Activated CD4-positive, alpha-beta T cell treated with anti-CD3 and anti-CD28 coated beads, Interleukin-2, amount 50 U/mL, for 1 hour (primary cell): ENCODE measurements around the gene NPEPL1.
"Not testable (repeated sequence)": the region's sequence is repeated elsewhere in the genome, so short reads cannot be mapped to it uniquely, and the experiment has no call there.

Experiments used
- DNase-seq: peaks from one replicate; pipeline ENCODE4 v3.0.0-alpha.2; 2020

The NPEPL1 gene

DNA sequence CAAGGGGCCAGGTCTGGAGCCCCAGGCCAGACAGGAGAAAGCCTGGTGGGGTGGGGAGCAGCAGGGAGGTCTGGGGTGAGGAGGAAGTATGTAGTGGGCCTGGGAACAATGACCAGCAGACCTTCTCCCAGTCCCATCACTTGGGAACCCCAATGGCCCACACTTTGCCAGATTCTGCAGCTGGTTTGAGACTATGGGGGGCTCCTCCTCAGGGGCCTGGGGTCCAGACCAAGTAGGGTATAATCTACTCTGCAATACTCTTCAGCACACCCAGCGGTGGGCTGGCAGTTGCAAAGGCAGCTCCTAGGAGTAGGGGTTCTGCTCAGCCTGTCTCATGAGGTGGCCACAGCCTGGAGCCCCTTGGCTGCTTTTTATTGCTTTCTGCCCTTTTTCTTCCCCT lies 52.8 kb downstream of the NPEPL1 start:
- no peak for DNase-seq

DNA sequence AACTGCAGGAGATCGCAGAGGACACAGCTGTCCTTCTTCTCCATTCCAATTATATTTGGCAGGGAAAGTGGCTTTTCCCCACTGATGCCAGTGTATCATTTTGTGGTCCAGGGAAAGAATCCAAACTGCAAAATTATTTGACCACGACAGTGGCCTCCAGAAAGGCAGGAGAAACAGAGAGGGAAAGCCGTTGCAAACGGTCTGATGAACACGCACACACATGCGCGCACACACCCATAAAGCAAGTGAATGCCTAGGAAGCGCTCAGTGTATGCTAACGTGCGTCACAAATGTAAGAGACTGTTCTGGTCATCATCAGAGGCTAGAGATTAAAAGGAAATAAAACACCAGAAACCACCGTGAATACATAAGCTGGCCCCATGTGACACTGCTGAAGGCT lies 54.0 kb downstream of the NPEPL1 start:
- no peak for DNase-seq

DNA sequence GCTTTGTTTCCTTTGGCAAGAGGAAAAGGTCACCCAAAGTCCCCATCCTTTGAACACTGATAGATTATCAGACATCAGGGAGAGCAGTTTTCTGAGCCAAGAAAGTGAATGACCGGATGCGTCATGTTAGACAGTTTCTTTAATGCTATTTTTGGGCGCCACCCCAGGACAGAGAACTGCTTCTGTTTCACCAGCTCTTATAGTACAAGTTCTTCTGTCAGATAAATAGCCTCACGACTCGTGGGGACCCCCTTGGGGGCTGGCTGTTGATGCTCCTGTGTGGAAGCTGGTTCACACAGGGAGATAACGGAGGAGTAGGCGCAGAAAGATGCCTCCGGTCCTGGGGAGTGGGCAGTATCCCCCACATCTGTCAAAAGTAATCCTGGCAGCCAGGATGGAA lies 54.6 kb downstream of the NPEPL1 start:
- DNase-seq: no peak

- DNase-seq: no peak
Observed at GRCh38 chr20:58748618-58749017, 56.0 kb downstream of the NPEPL1 start.

DNA sequence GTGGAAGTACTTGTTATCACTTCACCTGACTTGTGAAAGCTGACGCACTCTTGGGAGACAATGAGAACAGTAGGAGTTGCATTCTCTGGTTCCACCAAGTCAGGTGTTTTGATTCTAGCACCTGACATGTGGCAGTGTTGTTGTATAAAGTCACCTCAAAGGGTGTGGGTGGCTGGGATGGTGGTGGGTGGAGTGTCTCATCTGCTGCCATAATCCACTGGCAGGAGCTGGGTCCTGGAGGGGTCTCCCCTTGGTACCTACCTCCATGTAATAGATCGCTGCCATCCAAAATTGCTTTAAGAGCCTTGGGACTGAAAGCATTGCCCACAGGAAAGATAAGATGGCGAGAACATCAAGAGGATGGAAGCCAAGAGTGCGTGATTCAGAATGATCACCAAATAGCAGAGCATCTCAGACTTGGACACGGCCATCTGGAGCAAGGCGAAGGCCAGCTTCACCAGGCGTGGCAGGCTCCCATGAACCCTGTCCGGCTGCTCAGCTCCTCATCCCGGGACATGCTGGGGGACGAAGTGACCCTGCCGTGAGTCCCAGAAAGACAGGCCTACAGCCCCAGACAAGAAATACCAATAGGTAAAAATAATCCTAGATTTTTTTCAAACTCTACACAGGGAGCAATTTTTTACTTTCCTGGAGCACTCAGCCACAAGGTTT lies 56.6 kb downstream of the NPEPL1 start:
- DNase-seq: no peak

- no peak for DNase-seq
Observed at GRCh38 chr20:58749979-58750378, 57.4 kb downstream of the NPEPL1 start.

DNA sequence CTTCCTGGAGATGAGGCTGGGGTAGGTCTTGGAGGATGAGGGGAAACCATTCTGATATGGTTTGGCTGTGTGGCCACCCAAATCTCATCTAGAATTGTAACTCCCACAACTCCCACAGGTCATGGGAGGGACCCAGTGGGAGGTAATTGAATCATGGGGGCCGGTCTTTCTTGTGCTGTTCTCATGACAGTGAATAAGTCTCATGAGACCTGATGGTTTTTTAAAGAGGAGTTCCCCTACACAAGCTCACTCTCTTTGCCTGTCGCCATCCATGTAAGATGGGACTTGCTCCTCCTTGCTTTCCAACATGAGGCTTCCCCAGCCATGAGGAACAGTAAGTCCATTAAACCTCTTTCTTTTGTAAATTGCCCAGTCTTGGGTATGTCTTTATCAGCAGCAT lies 58.1 kb downstream of the NPEPL1 start:
- not testable (repeated sequence) for DNase-seq

GRCh38 chr20:58751979-58752378 lies 59.4 kb downstream of the NPEPL1 start:
- DNase-seq: no peak

GRCh38 chr20:58752565-58752964 lies 60.0 kb downstream of the NPEPL1 start:
- no peak for DNase-seq

DNA sequence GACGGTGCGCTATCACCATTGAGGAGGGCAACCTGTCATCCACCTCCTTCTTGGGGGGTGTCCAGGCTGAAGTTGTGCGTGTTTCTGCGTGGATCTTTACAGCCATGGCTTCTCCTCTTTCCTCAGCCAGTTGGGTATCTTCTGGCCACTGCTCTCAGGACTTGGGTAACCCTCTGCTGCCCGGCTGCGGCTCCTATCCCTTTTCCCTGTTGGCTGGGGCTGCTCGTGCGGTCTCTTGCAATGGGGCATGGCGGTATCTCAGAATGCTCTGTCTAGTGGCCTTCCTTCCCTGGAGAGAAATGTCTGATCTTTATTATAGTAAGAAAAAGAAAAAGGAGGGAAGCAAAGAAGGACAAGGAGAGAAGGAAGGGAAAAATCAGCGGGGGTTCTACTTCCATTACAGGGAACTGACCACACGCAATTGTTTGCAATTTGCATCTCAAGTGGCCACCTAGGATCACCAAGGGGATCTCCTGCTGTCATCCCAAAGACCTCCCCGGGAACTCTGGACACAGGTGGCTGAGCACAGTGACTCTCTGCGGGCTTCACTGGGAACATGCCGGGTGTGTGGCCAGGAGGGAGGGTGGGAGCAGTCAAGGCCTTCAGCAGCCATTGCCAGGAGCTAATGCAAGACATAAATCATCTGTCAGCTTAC lies 60.8 kb downstream of the NPEPL1 start:
- DNase-seq: no peak

DNA sequence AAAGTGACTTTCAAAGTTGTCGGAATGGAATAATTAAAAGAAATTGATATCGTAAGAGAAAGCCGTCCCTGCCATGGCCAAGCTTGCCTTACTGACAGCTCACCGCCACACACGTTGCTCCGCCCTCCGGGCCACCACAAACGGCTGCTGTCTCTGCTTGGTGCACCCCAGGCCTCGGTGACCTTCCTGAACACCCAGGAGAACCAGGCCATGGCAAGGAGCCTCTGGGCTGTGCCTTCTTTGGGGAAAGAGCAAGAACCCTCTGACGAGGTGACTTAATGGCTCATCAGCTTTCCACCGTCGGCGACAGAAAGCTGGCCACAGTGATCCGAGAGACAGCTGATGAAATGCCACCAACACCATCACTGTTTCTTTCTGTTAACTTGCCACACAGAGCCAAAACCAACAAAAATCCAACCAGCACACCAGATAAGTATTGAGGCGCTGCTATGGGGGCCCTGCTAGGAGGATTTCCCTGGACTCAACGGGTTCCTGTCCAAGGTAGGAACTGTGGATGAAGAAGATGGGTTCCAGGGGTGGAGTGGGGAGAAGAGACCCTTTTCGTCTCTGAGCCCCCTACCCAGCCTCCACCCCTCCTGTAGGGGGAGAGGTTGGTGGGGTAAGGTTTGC lies 61.4 kb downstream of the NPEPL1 start:
- DNase-seq: no peak

- no peak for DNase-seq
Observed at GRCh38 chr20:58754584-58754983, 62.0 kb downstream of the NPEPL1 start.

GRCh38 chr20:58755062-58755697 lies 62.6 kb downstream of the NPEPL1 start:
- no peak for DNase-seq

DNA sequence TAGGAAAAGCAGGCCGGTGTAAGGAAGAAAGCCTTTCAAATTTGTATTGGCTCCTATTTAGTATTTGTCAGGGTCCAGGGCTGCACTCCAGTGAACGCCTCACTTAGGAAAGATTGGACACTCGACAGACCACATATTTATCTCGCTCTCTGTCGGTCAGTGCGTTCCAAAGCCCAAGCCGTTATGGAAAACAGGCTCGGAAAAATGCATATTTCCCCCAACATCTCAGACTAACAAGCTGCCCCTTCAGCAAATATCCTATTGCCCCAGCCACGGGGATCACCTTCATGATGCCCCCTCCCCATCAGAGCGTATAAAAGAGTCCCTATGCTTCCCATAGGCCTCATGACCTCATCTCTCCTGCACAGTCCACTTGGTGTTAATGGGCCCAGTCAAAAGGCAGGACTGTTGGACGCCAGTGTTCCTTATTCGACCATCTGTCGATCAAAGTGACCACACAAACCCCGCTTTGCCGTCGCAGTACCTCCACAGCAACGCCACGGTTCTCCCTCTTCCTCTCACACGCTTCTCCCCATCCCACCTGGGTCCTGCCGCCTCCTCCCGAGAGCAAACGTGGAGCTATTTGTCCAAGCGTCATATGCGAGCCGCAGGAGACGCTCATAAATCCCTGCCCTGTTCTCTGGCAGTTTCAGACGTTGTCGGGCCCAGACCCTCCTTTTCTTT lies 63.3 kb downstream of the NPEPL1 start:
- no peak for DNase-seq

- DNase-seq: no peak
Observed at GRCh38 chr20:58756450-58756775, 63.8 kb downstream of the NPEPL1 start.

DNA sequence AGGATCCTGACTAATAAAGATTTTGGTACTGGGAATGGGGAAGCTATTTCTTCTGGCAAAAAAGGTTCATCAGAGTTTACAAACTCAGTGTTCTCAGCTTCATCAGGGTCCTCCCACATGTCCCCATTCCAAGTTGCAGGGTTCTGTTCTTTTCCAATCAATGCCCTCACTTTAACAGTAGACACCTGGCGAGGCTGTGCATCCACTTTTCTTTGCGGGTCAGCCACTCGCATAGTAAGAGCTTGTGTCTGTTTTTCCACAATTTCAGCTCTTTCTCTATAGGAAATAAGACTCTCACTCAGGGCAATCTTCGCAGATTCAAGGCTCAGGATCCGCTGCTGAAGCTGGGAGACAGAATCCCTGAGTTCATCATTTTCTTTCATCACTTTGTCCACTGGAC lies 65.0 kb downstream of the NPEPL1 start:
- not testable (repeated sequence) for DNase-seq

- DNase-seq: no peak
Observed at GRCh38 chr20:58759947-58760346, 67.3 kb downstream of the NPEPL1 start.

- no peak for DNase-seq
Observed at GRCh38 chr20:58760856-58761255, 68.3 kb downstream of the NPEPL1 start.

- DNase-seq: no peak
Observed at GRCh38 chr20:58762120-58762519, 69.5 kb downstream of the NPEPL1 start.

DNA sequence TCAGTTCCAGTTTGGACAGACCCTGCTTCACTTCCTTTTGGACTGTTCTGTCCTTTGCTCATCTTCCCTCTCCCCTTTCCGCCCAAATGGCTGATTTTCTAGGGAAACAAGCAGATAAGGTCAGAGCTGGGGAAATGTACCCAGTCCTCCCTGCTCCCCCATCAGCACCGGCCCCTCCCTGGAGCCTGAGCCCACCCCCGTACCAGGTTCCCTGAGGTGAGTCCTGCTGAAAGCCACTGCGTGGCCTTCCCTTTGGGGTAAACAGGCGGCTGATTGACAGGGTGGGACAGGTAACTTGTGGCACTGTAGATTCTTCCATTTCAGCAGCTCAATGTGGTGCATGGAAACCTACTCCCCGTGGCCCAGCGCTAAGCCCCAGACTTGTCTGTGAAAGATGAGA lies 70.5 kb downstream of the NPEPL1 start:
- DNase-seq: no peak
